PFSK-1 (cell line): ENCODE data around the gene ATXN1.

Experiments
- POLR2AphosphoS5 ChIP-seq: IDR thresholded peaks from 2 replicates; pipeline ENCODE4 v1.6.1; 2012; ENCODE audit warnings: low read depth, mild to moderate bottlenecking, control low read depth, low read length, moderate library complexity
- SIN3A ChIP-seq: IDR thresholded peaks from 2 replicates; pipeline ENCODE4 v1.6.1; 2012; ENCODE audit warnings: mild to moderate bottlenecking, low read length, moderate library complexity, borderline replicate concordance; ENCODE audit not compliant: insufficient read depth
- TAF1 ChIP-seq: IDR thresholded peaks from 2 replicates; pipeline ENCODE4 v1.6.1; 2012; ENCODE audit warnings: low read length, control low read depth, borderline replicate concordance; ENCODE audit not compliant: insufficient read depth

- TF ChIP-seq POLR2AphosphoS5 (no peak), SIN3A (no peak), TAF1 (no peak)
These were observed 64.8 kb downstream of the ATXN1 start for GRCh38 chr6:16696496-16696895.
